HepG2 (cell line): ENCODE measurements around the gene RAB34. TPM values are rescaled to one million over a fixed set of nuclear protein-coding genes. Genes with fewer than 3 reads are reported as not detected.

Experiments used
- CHCHD3 ChIP-seq: sonication (generic); formaldehyde crosslinking; IDR thresholded peaks from 2 replicates; pipeline ENCODE4 v1.8.0; 2022; ENCODE audit warnings: mild to moderate bottlenecking, missing genetic modification reagents, moderate library complexity
- HNF1A ChIP-seq, 2 experiments: sonication (generic) in 1 of 2; formaldehyde crosslinking in 1 of 2; IDR thresholded peaks; 2 replicates each; pipeline versions ENCODE4 v1.4.0 to v1.6.1; 2016 to 2020; ENCODE audit warnings: borderline replicate concordance in 1 of 2, low read depth in 1 of 2, mild to moderate bottlenecking in 1 of 2, missing genetic modification reagents in 1 of 2
- HOXD1 ChIP-seq: sonication (generic); formaldehyde crosslinking; IDR thresholded peaks from 2 replicates; pipeline ENCODE4 v1.5.0; 2020; ENCODE audit warnings: missing genetic modification reagents
- MED13 ChIP-seq: sonication (generic); formaldehyde crosslinking; IDR thresholded peaks from 2 replicates; pipeline ENCODE4 v1.5.0; 2020; ENCODE audit warnings: missing genetic modification reagents
- MEF2D ChIP-seq: sonication (generic); formaldehyde crosslinking; IDR thresholded peaks from 2 replicates; pipeline ENCODE4 v1.5.1; 2020; ENCODE audit warnings: mild to moderate bottlenecking, missing genetic modification reagents
- NFYB ChIP-seq: sonication (generic); formaldehyde crosslinking; IDR thresholded peaks from 2 replicates; pipeline ENCODE4 v1.4.0; 2020; ENCODE audit warnings: missing genetic modification reagents
- NR1H2 ChIP-seq: sonication (generic); formaldehyde crosslinking; IDR thresholded peaks from 2 replicates; pipeline ENCODE4 v1.8.1; 2022; ENCODE audit warnings: low read depth, missing genetic modification reagents, borderline replicate concordance
- PHB2 ChIP-seq: fragments of 450-650 bp; IDR thresholded peaks from 2 replicates; pipeline ENCODE4 v1.6.1; 2018; ENCODE audit not compliant: partially characterized antibody
- SNAPC2 ChIP-seq: sonication (generic); formaldehyde crosslinking; IDR thresholded peaks from 2 replicates; pipeline ENCODE4 v1.8.1; 2022; ENCODE audit warnings: mild to moderate bottlenecking, missing genetic modification reagents
- SP2 ChIP-seq: sonication (generic); formaldehyde crosslinking; IDR thresholded peaks from 2 replicates; pipeline ENCODE4 v1.5.1; 2020; ENCODE audit warnings: mild to moderate bottlenecking, missing genetic modification reagents
- SRSF1 ChIP-seq: fragments of 200-400 bp; formaldehyde crosslinking; optimal IDR thresholded peaks from 2 replicates; pipeline ENCODE3; 2017; ENCODE audit warnings: mild to moderate bottlenecking, low read depth, low read length, moderate library complexity
- ZNF264 ChIP-seq: sonication (generic); formaldehyde crosslinking; IDR thresholded peaks from 2 replicates; pipeline ENCODE4 v1.4.0; 2020; ENCODE audit warnings: missing genetic modification reagents
- ZNF598 ChIP-seq: sonication (generic); formaldehyde crosslinking; IDR thresholded peaks from 2 replicates; pipeline ENCODE4 v1.5.1; 2020; ENCODE audit warnings: mild to moderate bottlenecking, missing genetic modification reagents, borderline replicate concordance
- ZZZ3 ChIP-seq: sonication (generic); formaldehyde crosslinking; IDR thresholded peaks from 2 replicates; pipeline ENCODE4 v1.4.0; 2020; ENCODE audit warnings: missing genetic modification reagents, mild to moderate bottlenecking, borderline replicate concordance
- polyA plus RNA-seq, 8 experiments: library from polyadenylated mRNA; depleted of rRNA in 3 of 8; stranded (reverse) in 7 of 8; unstranded in 1 of 8; fragments of >200 nt; fragmentation: Illumina TruSeq in 4 of 8; extraction: Trizol in 4 of 8; gene quantifications; 2 replicates each; pipeline versions ENCODE4 v1.2.1 to v1.2.3, GENCODE V29; 2011 to 2016; ENCODE audit warnings: low read depth in 4 of 8, missing spikeins in 1 of 8, mixed read lengths in 1 of 8; ENCODE audit not compliant: insufficient read depth in 1 of 8
- total RNA-seq, 5 experiments: library from RNA; depleted of rRNA; stranded (reverse); fragments of >200 nt; fragmentation: Illumina TruSeq; extraction: Trizol; gene quantifications; 2 replicates each; pipeline ENCODE4 v1.2.3, GENCODE V29; 2016; ENCODE audit warnings: low read depth in 1 of 5
- TF ChIP-seq, protein P1 (sequence below): IDR thresholded peaks from 2 replicates; pipeline ENCODE4 v1.6.1; 2016; ENCODE audit warnings: missing genetic modification reagents, missing compliant biosample characterization
- TF ChIP-seq, protein P2 (sequence below), 2 experiments: fragments of 450-650 bp in 1 of 2; sonication (generic) in 1 of 2; formaldehyde crosslinking; IDR thresholded peaks; 2 replicates each; pipeline versions ENCODE4 v1.5.0 to v1.8.0; 2020 to 2022; ENCODE audit warnings: mild to moderate bottlenecking in 1 of 2, missing genetic modification reagents in 1 of 2
- TF ChIP-seq, protein P3 (sequence below): sonication (generic); formaldehyde crosslinking; IDR thresholded peaks from 2 replicates; pipeline ENCODE4 v1.4.0; 2020; ENCODE audit warnings: missing genetic modification reagents, borderline replicate concordance
- TF ChIP-seq, protein P4 (sequence below): sonication (generic); formaldehyde crosslinking; IDR thresholded peaks from 2 replicates; pipeline ENCODE4 v1.4.0; 2020; ENCODE audit warnings: mild to moderate bottlenecking, missing genetic modification reagents

RAB34 gene
- total and polyA plus RNA-seq, 2 of the 13 experiments (the other 11 are each of a cell fraction or from before 2014, with no cell fraction given): 0.49 TPM; not detected in 1

DNA sequence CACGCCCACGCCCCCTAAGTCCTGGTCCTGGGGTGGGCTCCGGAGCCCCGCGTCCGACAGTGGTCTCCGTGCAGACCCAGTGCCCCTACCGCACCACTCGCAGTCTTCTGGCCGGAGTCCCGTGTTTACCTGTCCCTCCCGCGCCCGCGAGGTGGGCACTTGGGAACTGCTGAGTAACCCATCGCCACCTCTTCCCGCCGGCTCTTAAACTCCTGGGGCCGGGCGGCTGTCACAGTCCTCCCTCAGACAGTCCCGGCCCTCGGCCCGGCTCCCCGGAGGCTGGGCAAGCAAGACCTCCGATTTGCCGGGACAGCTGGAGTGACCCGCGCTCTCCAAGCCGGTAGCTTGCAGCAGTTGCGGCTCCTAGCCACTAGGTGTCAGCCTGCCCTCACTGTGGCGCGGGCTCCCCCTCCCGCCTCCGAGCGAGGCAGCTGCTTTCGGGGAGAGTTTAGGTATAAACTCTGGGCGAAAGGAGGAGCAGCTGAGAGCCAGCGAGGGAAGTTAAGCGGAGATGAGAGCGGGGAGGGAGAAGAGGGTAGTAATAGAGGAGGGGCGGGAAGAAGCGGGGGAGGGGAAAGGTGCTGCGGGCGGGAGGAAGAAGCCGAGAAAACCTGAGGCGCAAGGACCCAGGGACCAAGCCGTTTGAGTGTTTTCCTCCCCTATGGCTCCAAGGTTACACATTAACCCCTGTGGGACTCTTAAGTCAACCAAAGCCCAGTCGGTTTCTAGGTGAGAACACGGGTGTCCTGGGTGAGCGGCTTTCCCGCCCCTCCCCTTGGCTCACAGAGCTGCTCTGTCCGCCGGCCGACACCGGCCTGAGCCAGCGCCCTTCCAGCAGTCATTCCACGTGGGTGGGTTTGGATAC is 9.2 kb upstream of the RAB34 start (continued):
- TF ChIP-seq, protein P1, sequence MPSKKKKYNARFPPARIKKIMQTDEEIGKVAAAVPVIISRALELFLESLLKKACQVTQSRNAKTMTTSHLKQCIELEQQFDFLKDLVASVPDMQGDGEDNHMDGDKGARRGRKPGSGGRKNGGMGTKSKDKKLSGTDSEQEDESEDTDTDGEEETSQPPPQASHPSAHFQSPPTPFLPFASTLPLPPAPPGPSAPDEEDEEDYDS (CRISPR knock-in tag): peak; percentile 86
- TF ChIP-seq ZNF264 (CRISPR knock-in tag) (no peak), PHB2 (no peak), ZNF598 (CRISPR knock-in tag) (no peak), ZZZ3 (CRISPR knock-in tag) (no peak), HOXD1 (no peak), NR1H2 (no peak), NFYB (no peak), CHCHD3 (0 out of 2 replicates have a peak, but pooled peaks have one; percentile 25), MEF2D (CRISPR knock-in tag) (no peak), MED13 (CRISPR knock-in tag) (peak; percentile 46; the same call in 1 of the 2 replicates), SNAPC2 (CRISPR knock-in tag) (0 out of 2 replicates have a peak, but pooled peaks have one; percentile 42), HNF1A (IDR thresholded peaks at IDR 0.05; ENCODE audit: low read depth) (peak; percentile 90), HNF1A (CRISPR knock-in tag; IDR thresholded peaks at IDR 0.05; ENCODE audit: borderline replicate concordance) (peak; percentile 94), SP2 (CRISPR knock-in tag) (0 out of 2 replicates have a peak, but pooled peaks have one; percentile 40), SRSF1 (no peak)
- TF ChIP-seq, protein P2, sequence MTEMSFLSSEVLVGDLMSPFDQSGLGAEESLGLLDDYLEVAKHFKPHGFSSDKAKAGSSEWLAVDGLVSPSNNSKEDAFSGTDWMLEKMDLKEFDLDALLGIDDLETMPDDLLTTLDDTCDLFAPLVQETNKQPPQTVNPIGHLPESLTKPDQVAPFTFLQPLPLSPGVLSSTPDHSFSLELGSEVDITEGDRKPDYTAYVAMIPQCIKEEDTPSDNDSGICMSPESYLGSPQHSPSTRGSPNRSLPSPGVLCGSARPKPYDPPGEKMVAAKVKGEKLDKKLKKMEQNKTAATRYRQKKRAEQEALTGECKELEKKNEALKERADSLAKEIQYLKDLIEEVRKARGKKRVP (CRISPR knock-in tag; IDR thresholded peaks at IDR 0.05): no peak
- TF ChIP-seq, protein P3, sequence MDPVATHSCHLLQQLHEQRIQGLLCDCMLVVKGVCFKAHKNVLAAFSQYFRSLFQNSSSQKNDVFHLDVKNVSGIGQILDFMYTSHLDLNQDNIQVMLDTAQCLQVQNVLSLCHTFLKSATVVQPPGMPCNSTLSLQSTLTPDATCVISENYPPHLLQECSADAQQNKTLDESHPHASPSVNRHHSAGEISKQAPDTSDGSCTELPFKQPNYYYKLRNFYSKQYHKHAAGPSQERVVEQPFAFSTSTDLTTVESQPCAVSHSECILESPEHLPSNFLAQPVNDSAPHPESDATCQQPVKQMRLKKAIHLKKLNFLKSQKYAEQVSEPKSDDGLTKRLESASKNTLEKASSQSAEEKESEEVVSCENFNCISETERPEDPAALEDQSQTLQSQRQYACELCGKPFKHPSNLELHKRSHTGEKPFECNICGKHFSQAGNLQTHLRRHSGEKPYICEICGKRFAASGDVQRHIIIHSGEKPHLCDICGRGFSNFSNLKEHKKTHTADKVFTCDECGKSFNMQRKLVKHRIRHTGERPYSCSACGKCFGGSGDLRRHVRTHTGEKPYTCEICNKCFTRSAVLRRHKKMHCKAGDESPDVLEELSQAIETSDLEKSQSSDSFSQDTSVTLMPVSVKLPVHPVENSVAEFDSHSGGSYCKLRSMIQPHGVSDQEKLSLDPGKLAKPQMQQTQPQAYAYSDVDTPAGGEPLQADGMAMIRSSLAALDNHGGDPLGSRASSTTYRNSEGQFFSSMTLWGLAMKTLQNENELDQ (CRISPR knock-in tag): no peak
- TF ChIP-seq, protein P4, sequence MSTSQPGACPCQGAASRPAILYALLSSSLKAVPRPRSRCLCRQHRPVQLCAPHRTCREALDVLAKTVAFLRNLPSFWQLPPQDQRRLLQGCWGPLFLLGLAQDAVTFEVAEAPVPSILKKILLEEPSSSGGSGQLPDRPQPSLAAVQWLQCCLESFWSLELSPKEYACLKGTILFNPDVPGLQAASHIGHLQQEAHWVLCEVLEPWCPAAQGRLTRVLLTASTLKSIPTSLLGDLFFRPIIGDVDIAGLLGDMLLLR (CRISPR knock-in tag): peak; percentile 48; the same call in 1 of the 2 replicates
